Pancreas (tissue), 10 donors: ENCODE data around the gene AGPAT4. TPM values are rescaled to one million over a fixed set of nuclear protein-coding genes. Genes with fewer than 3 reads are reported as not detected.

Experiments
- ATAC-seq, 4 donors: fragments of 200-7000 bp; cut with Tn5 transposase; one replicate each; pipeline versions ENCODE4 v1.8.0 to v1.9.1; 2020; ENCODE audit warnings: mild to moderate bottlenecking in 4 of 4, moderate library complexity in 4 of 4
- DNase-seq, 6 donors: peaks; one replicate each; pipeline ENCODE4 v3.0.0-alpha.2; 2020
- FAIRE-seq: peaks from 2 replicates; lab custom pipeline; 2012; peaks lifted over from hg19 to GRCh38; lab: Jason Lieb, UNC
- H3K27ac ChIP-seq, 4 donors: fragments of 200-600 bp; sonication (generic); 1 replicate in 3 of 4; 2 replicates in 1 of 4; pipeline versions ENCODE4 v1.5.0 to v1.8.0; 2020
- H3K27me3 ChIP-seq, 4 donors: fragments of 200-600 bp; one replicate each; pipeline ENCODE4 v1.8.0; 2021
- H3K36me3 ChIP-seq, 3 donors: fragments of 200-600 bp; sonication (generic) in 1 of 3; one replicate each; pipeline versions ENCODE4 v1.5.0 to v1.8.0; 2020 to 2021
- H3K4me1 ChIP-seq, 3 donors: fragments of 200-600 bp; one replicate each; pipeline ENCODE4 v1.8.0; 2021
- H3K4me3 ChIP-seq, 4 donors: fragments of 200-600 bp; sonication (generic) in 2 of 4; one replicate each; pipeline versions ENCODE4 v1.5.0 to v1.8.0; 2020 to 2021
- H3K9me3 ChIP-seq, 4 donors: fragments of 200-600 bp; one replicate each; pipeline ENCODE4 v1.8.0; 2021
- CTCF ChIP-seq, 4 donors: fragments of 200-600 bp; sonication (generic) in 3 of 4; IDR thresholded peaks; one replicate each; pipeline versions ENCODE4 v1.5.0 to v1.8.0; 2021; ENCODE audit warnings: antibody characterized with exemption in 4 of 4
- WGBS, 2 donors: extraction: QIAGEN DNeasy Blood & Tissue Kit; methylation state at CpG; one replicate each; pipeline ENCODE4 v1.1.7; 2013; 5-methylcytosine and 5-hydroxymethylcytosine counted together
- intact Hi-C, 3 donors: fragments of 100-400 bp; cut with DNase I; formaldehyde crosslinking; loops; one replicate each; pipeline versions ENCODE4 v1.11.1 to v1.14.2; 2022
- polyA plus RNA-seq, 2 donors: library from polyadenylated mRNA; stranded (reverse); fragments of 200-250 nt; gene quantifications; one replicate each; pipeline ENCODE4 v1.2.3, GENCODE V29; 2013
- total RNA-seq, 6 donors: library from RNA; stranded (reverse); fragmentation: NEBNext Ultra II Directional in 4 of 6; extraction: Animal tissue kit (Norgen Biotek cat#: 25700) in 4 of 6; gene quantifications; one replicate each; pipeline versions ENCODE4 v1.2.1 to v1.2.4, GENCODE V29; 2021 to 2023
- donor health status: healthy with polysubstance abuse.
- donor health status: DM: no; HTN: no; CAD: no; lungs with moderate emphysema.
- donor health status: DM: no; HTN: no; CAD: no.
- donor health status: control.
- donor health status: control.
- donor health status: Bipolar disorder and iron deficiency.
- donor health status: DM: yes; HTN: yes; CAD: no.
- donor health status: DM: no; HTN: no; CAD: no.
- donor health status: DM: no; HTN: no; CAD: no.
- donor health status: DM: yes; HTN: yes; CAD: no.

The AGPAT4 gene
- total and polyA plus RNA-seq, 8 donors, result 1.6 to 6.4 (median 2.3) TPM

GRCh38 chr6:161139766-161140553 is 133.9 kb downstream of the AGPAT4 start:
- DNase-seq, result peak in 1 of 6 donors; percentile 45
- 85 to 88% methylated on average over 28 of the region's 28 CpGs for WGBS, 2 donors

GRCh38 chr6:161139304-161139765 is 134.5 kb downstream of the AGPAT4 start:
- TF ChIP-seq CTCF (IDR thresholded peaks at IDR 0.05), result no peak
- no peak for DNase-seq
- Histone ChIP-seq H3K27ac (no peak overlapping the region), H3K36me3 (no peaks in the 10 kb centered on the region), H3K27me3 (no peaks in the 10 kb centered on the region), H3K4me1 (no peaks in the 10 kb centered on the region), H3K4me3 (no peak overlapping the region), H3K9me3 (no peaks in the 10 kb centered on the region)
- intact Hi-C loops, result no loop called here
- FAIRE-seq, result no peak
- 87 to 91% methylated on average over 18 of the region's 18 CpGs for WGBS, 2 donors
- no peak for ATAC-seq

More at GRCh38 chr6:161139766-161140553, 133.9 kb downstream of the AGPAT4 start:
- ATAC-seq, result peak in 1 of 4 donors; percentile 37
- H3K36me3 ChIP-seq, result no peaks in the 10 kb centered on the region
- no peaks in the 10 kb centered on the region for H3K4me1 ChIP-seq
- H3K9me3 ChIP-seq, result no peaks in the 10 kb centered on the region
- intact Hi-C loops, result no loop called here
- no peak for TF ChIP-seq CTCF (IDR thresholded peaks at IDR 0.05)
- no peaks in the 10 kb centered on the region for H3K27me3 ChIP-seq
- H3K4me3 ChIP-seq, result no peak overlapping the region
- no peak for FAIRE-seq
- H3K27ac ChIP-seq, result no peak overlapping the region

- Histone ChIP-seq H3K27ac (no peak overlapping the region), H3K36me3 (no peaks in the 10 kb centered on the region), H3K4me3 (no peak overlapping the region), H3K4me1 (no peaks in the 10 kb centered on the region), H3K27me3 (no peaks in the 10 kb centered on the region), H3K9me3 (no peaks in the 10 kb centered on the region)
- intact Hi-C loops, result no loop called here
- DNase-seq (no peak), ATAC-seq (no peak), FAIRE-seq (no peak)
- 90 to 95% methylated on average over 23 of the region's 23 CpGs for WGBS, 2 donors
- no peak for TF ChIP-seq CTCF (IDR thresholded peaks at IDR 0.05)
These were observed 135.1 kb downstream of the AGPAT4 start for GRCh38 chr6:161138543-161139303.

GRCh38 chr6:161137839-161138542 is 135.9 kb downstream of the AGPAT4 start:
- no peak for FAIRE-seq
- no peaks in the 10 kb centered on the region for H3K36me3 ChIP-seq
- WGBS, 2 donors, result 92 to 95% methylated on average over 12 of the region's 12 CpGs

More at GRCh38 chr6:161137839-161138542, 135.9 kb downstream of the AGPAT4 start:
- H3K4me1 ChIP-seq, result no peaks in the 10 kb centered on the region
- H3K4me3 ChIP-seq, result no peak overlapping the region
- no peak overlapping the region for H3K27ac ChIP-seq
- no peak for ATAC-seq
- intact Hi-C loops, result no loop called here
- DNase-seq, result no peak
- no peaks in the 10 kb centered on the region for H3K27me3 ChIP-seq
- no peaks in the 10 kb centered on the region for H3K9me3 ChIP-seq
- TF ChIP-seq CTCF (IDR thresholded peaks at IDR 0.05), result no peak
